PC-9 (cell line): ENCODE results near the gene CCDC191. TPM values are rescaled to one million over a fixed set of nuclear protein-coding genes. Genes with fewer than 3 reads are reported as not detected.

Source experiments
- BruUV-seq: library from RNA; stranded (reverse); fragments of 400-500 nt; replicated peaks from 2 replicates; lab custom pipeline; 2021; lab: Mats Ljungman, UMichigan
- CTCF ChIA-PET: fragments of 300-600 bp; sonication (Branson Sonifier 250); formaldehyde crosslinking; loops from one replicate; lab custom pipeline; 2022; ENCODE audit warnings: antibody characterized with exemption; lab: Charles Lee
- POLR2A ChIA-PET: fragments of 300-600 bp; sonication (Branson Sonifier 250); formaldehyde crosslinking; loops from one replicate; lab custom pipeline; 2022; ENCODE audit warnings: antibody characterized with exemption; ENCODE audit not compliant: unreplicated experiment; lab: Charles Lee
- DNase-seq, 2 experiments: peaks; one replicate each; pipeline versions ENCODE4 v3.0.0 to v3.0.0-alpha.2; 2015 to 2022; ENCODE audit warnings: mixed read lengths in 1 of 2
- H2AFZ ChIP-seq: fragments of 200-600 bp; sonication (generic); 2 replicates; pipeline ENCODE4 v1.8.1; 2017; ENCODE audit warnings: antibody characterized with exemption
- H3F3A ChIP-seq: fragments of 200-600 bp; sonication (generic); 2 replicates; pipeline ENCODE4 v1.8.1; 2017; ENCODE audit warnings: antibody characterized with exemption, mild to moderate bottlenecking, low read depth; ENCODE audit not compliant: insufficient read depth
- H3K27ac ChIP-seq: fragments of 200-600 bp; sonication (generic); 2 replicates; pipeline ENCODE4 v1.6.1; 2016; ENCODE audit warnings: mixed run types
- H3K27me3 ChIP-seq: fragments of 200-600 bp; sonication (generic); 2 replicates; pipeline ENCODE4 v1.6.1; 2016; ENCODE audit warnings: low read depth, mixed run types; ENCODE audit not compliant: insufficient read depth
- H3K36me3 ChIP-seq: fragments of 200-600 bp; sonication (generic); 2 replicates; pipeline ENCODE4 v1.6.1; 2016; ENCODE audit warnings: low read depth, mixed run types
- H3K4me1 ChIP-seq: fragments of 200-600 bp; sonication (generic); replicated peaks from 2 replicates; pipeline ENCODE4 v1.6.1; 2016; ENCODE audit warnings: mixed run types; ENCODE audit not compliant: insufficient read depth
- H3K4me2 ChIP-seq: fragments of 200-600 bp; sonication (generic); 2 replicates; pipeline ENCODE4 v1.6.1; 2017; ENCODE audit warnings: mixed run types
- H3K4me3 ChIP-seq: fragments of 200-600 bp; sonication (generic); 2 replicates; pipeline ENCODE4 v1.6.1; 2016; ENCODE audit warnings: mixed run types
- H3K79me2 ChIP-seq: fragments of 200-600 bp; sonication (generic); 2 replicates; pipeline ENCODE4 v1.6.1; 2017; ENCODE audit warnings: low read depth, mixed run types
- H3K9me2 ChIP-seq: fragments of 200-600 bp; sonication (generic); 2 replicates; pipeline ENCODE4 v1.8.1; 2017; ENCODE audit warnings: mild to moderate bottlenecking; ENCODE audit not compliant: insufficient read depth
- H3K9me3 ChIP-seq: fragments of 200-600 bp; sonication (generic); 2 replicates; pipeline ENCODE4 v1.8.1; 2016; ENCODE audit warnings: low read depth; ENCODE audit not compliant: insufficient read depth
- H4K20me1 ChIP-seq: fragments of 200-600 bp; sonication (generic); 2 replicates; pipeline ENCODE4 v1.8.1; 2017; ENCODE audit not compliant: insufficient read depth
- EZH2 ChIP-seq: fragments of 200-600 bp; sonication (generic); IDR thresholded peaks from 2 replicates; pipeline ENCODE4 v1.8.0; 2017; ENCODE audit warnings: antibody characterized with exemption, low read depth
- intact Hi-C: fragments of 100-400 bp; cut with micrococcal nuclease; formaldehyde crosslinking; loops from one replicate; pipeline ENCODE4 v1.10.0; 2022; ENCODE audit not compliant: unreplicated experiment
- total RNA-seq: library from RNA; stranded (reverse); gene quantifications from 2 replicates; pipeline ENCODE4 v1.2.3, GENCODE V29; 2021
- TF ChIP-seq, protein P1 (sequence below): fragments of 200-600 bp; sonication (generic); conservative IDR thresholded peaks from 2 replicates; pipeline ENCODE4 v1.6.1; 2017; ENCODE audit warnings: mixed run types, antibody characterized with exemption, mild to moderate bottlenecking, moderate library complexity

CCDC191 gene
- total RNA-seq, 1 experiment from 2014 or later: 11.0 TPM

DNA sequence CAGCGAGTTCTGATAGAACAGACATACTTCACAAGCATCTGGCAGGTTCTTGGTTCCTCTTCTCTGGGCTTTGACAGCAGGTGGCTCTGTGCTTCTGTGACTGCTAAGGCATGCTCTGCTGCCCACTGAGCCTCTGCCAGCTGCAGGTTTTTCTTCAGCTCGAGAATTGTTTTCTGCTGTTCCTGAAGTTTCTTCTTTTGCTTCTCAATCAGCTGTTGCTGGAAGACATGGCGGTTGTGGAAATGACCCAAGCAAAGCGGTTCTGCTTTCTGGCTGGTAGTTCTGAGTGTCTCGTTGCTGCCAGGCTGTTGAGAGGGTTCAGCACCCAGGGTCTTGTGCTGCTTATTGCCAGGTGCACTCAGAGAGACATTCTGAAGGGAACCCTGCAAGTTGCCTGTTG, 50.8 kb downstream of the CCDC191 start:
- Histone ChIP-seq H3K36me3 (no peaks in the 10 kb centered on the region), H3K9me3 (0 out of 2 replicates have a peak, but pooled peaks cover 11% of the 10 kb centered on the region), H4K20me1 (no peaks in the 10 kb centered on the region), H2AFZ (no peak overlapping the region), H3K4me3 (no peak overlapping the region), H3K4me1 (no peaks in the 10 kb centered on the region), H3F3A (no peaks in the 10 kb centered on the region), H3K27ac (no peak overlapping the region), H3K4me2 (no peak overlapping the region), H3K9me2 (no peaks in the 10 kb centered on the region; the same call in 1 of the 2 replicates), H3K79me2 (no peaks in the 10 kb centered on the region), H3K27me3 (no peaks in the 10 kb centered on the region)
- POLR2A ChIA-PET: no interaction called here
- intact Hi-C loops: no loop called here
- DNase-seq: no peak
- CTCF ChIA-PET: interaction anchor here (0.6 kb wide), 1 partner anchor 11 kb away, joined by 11 read pairs; no protein-coding TSS in a partner anchor
- no TSS peak for BruUV-seq
- TF ChIP-seq, protein P1, sequence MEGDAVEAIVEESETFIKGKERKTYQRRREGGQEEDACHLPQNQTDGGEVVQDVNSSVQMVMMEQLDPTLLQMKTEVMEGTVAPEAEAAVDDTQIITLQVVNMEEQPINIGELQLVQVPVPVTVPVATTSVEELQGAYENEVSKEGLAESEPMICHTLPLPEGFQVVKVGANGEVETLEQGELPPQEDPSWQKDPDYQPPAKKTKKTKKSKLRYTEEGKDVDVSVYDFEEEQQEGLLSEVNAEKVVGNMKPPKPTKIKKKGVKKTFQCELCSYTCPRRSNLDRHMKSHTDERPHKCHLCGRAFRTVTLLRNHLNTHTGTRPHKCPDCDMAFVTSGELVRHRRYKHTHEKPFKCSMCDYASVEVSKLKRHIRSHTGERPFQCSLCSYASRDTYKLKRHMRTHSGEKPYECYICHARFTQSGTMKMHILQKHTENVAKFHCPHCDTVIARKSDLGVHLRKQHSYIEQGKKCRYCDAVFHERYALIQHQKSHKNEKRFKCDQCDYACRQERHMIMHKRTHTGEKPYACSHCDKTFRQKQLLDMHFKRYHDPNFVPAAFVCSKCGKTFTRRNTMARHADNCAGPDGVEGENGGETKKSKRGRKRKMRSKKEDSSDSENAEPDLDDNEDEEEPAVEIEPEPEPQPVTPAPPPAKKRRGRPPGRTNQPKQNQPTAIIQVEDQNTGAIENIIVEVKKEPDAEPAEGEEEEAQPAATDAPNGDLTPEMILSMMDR: no peak
- no peak for TF ChIP-seq EZH2

DNA sequence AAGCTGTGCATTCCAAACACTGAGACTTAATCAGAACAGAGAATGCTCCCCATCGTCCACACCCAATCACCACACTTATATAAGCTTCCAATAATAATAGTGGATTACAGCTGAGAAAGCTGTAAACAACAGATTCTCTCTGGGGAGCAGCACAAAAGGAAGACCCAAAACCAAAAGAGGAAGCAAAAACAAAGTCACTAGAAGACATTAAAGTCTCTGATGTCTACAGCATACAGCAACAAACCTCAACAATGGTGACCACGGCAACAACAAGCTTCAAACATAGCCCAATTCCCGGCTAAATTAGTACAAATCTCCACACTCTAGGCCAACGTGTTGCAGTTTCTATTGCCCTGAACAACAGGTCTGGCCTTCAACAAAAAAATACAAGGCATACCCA, 70.8 kb downstream of the CCDC191 start:
- Histone ChIP-seq H3K36me3 (no peaks in the 10 kb centered on the region), H2AFZ (no peak overlapping the region), H3K9me2 (no peaks in the 10 kb centered on the region), H4K20me1 (no peaks in the 10 kb centered on the region), H3K27me3 (no peaks in the 10 kb centered on the region), H3F3A (no peaks in the 10 kb centered on the region), H3K9me3 (no peaks in the 10 kb centered on the region), H3K4me1 (no peaks in the 10 kb centered on the region), H3K4me3 (no peak overlapping the region), H3K4me2 (no peak overlapping the region), H3K79me2 (no peaks in the 10 kb centered on the region), H3K27ac (no peak overlapping the region)
- ChIA-PET CTCF (no interaction called here), POLR2A (no interaction called here)
- no peak for TF ChIP-seq EZH2
- TF ChIP-seq, protein P1: no peak
- BruUV-seq: no TSS peak
- DNase-seq: no peak
- intact Hi-C loops: no loop called here

DNA sequence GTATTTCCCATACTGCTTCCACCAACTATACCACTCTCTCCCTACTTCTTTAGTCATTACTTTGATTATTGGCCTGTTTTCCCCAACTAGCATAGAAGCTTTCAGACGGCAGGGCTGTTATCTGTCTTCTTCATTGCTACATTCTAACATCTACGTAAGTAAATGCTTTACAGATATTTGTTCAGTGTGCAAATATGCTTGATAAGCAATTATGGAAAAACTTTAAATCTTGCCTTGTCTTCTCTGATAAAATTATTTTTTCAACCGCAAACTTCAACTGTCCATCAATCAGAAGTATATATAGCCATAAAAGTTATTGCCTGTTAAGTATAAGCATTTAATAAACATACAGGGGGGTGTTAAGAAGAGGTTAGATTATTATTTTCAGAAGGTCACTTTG, 72.8 kb downstream of the CCDC191 start:
- no peak for TF ChIP-seq EZH2
- POLR2A ChIA-PET: interaction anchor here (0.7 kb wide), 1 partner anchor 1872 kb away, joined by 3 read pairs; no protein-coding TSS in a partner anchor

DNA sequence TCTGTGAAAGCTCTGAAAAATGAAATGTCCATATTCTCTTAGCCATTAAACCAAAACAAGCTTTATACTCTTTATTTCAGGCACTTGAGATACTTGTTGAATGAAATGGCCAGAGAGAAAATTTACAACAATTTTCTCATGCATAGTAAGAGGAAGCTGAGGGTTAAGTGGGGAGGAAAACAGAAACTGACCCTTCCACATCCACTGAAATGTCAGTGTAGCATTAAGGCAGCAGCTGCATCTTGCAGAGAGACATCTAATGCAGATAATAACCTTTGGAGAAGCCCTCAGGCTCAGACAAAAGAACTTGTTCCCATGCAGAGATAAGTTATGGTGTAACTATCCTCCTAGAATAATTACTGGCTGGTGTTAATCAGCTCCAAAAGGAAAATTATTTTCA, 74.5 kb downstream of the CCDC191 start:
- Histone ChIP-seq H3K4me3 (no peak overlapping the region), H3K27me3 (no peaks in the 10 kb centered on the region), H3K27ac (no peak overlapping the region), H3K79me2 (no peaks in the 10 kb centered on the region), H3F3A (no peaks in the 10 kb centered on the region), H3K4me2 (no peak overlapping the region), H3K4me1 (no peaks in the 10 kb centered on the region), H3K9me3 (no peaks in the 10 kb centered on the region), H3K9me2 (no peaks in the 10 kb centered on the region), H4K20me1 (no peaks in the 10 kb centered on the region), H2AFZ (no peak overlapping the region), H3K36me3 (no peaks in the 10 kb centered on the region)
- DNase-seq: no peak
- intact Hi-C loops: no loop called here
- POLR2A ChIA-PET: interaction anchor here (0.6 kb wide), 1 partner anchor 1693 kb away, joined by 3 read pairs; no protein-coding TSS in a partner anchor
- no peak for TF ChIP-seq EZH2
- TF ChIP-seq, protein P1: no peak
- no TSS peak for BruUV-seq
- CTCF ChIA-PET: no interaction called here

More for the DNA sequence above, 72.8 kb downstream of the CCDC191 start:
- Histone ChIP-seq H3F3A (no peaks in the 10 kb centered on the region), H3K4me2 (no peak overlapping the region), H3K9me2 (no peaks in the 10 kb centered on the region), H3K4me1 (no peaks in the 10 kb centered on the region), H3K9me3 (no peaks in the 10 kb centered on the region), H3K79me2 (no peaks in the 10 kb centered on the region), H3K27me3 (no peaks in the 10 kb centered on the region), H3K4me3 (no peak overlapping the region), H4K20me1 (no peaks in the 10 kb centered on the region), H2AFZ (no peak overlapping the region), H3K27ac (no peak overlapping the region), H3K36me3 (no peaks in the 10 kb centered on the region)
- CTCF ChIA-PET: no interaction called here
- no TSS peak for BruUV-seq
- DNase-seq: no peak
- intact Hi-C loops: no loop called here
